IMR-90 (cell line): ENCODE data around the gene FAM117B. TPM values are rescaled to one million over a fixed set of nuclear protein-coding genes. Genes with fewer than 3 reads are reported as not detected.

Experiments used
- ATAC-seq: fragments of 200-7000 bp; cut with Tn5 transposase; 2 replicates; pipeline ENCODE4 v1.9.1; 2020; ENCODE audit warnings: low read depth, mild to moderate bottlenecking, moderate library complexity
- BruUV-seq: library from RNA; stranded (reverse); fragments of 400-500 nt; replicated peaks from 2 replicates; lab custom pipeline; 2021; lab: Mats Ljungman, UMichigan
- CTCF ChIA-PET: fragments of 300-600 bp; formaldehyde crosslinking; extraction: SDS; loops from one replicate; lab custom pipeline; 2021; ENCODE audit warnings: antibody characterized with exemption; lab: Yijun Ruan, JAX
- POLR2A ChIA-PET: fragments of 300-600 bp; sonication (Branson Sonifier 250); formaldehyde crosslinking; loops from one replicate; lab custom pipeline; 2022; ENCODE audit warnings: antibody characterized with exemption; ENCODE audit not compliant: unreplicated experiment; lab: Charles Lee
- DNase-seq: peaks from one replicate; pipeline ENCODE4 v3.0.0; 2013
- H2AFZ ChIP-seq: replicated peaks from 2 replicates; pipeline ENCODE3; 2013; ENCODE audit warnings: low read length, mild to moderate bottlenecking; ENCODE audit not compliant: poor library complexity
- H2AK5ac ChIP-seq: 2 replicates; pipeline ENCODE4 v1.6.1; 2013; ENCODE audit warnings: low read depth, low read length, inconsistent platforms
- H2AK9ac ChIP-seq: replicated peaks from 2 replicates; pipeline ENCODE3; 2013; ENCODE audit warnings: mild to moderate bottlenecking, low read depth, low read length, moderate library complexity; ENCODE audit not compliant: poor library complexity
- H2BK120ac ChIP-seq: 2 replicates; pipeline ENCODE4 v1.6.1; 2013; ENCODE audit warnings: low read depth, low read length, inconsistent platforms
- H2BK15ac ChIP-seq: 3 replicates; pipeline ENCODE4 v1.6.1; 2013; ENCODE audit warnings: low read depth, low read length, inconsistent platforms
- H2BK20ac ChIP-seq: 2 replicates; pipeline ENCODE4 v1.6.1; 2013; ENCODE audit warnings: low read depth, mild to moderate bottlenecking, inconsistent platforms, low read length, moderate library complexity
- H2BK5ac ChIP-seq: 2 replicates; pipeline ENCODE4 v1.6.1; 2013; ENCODE audit warnings: mild to moderate bottlenecking, low read depth, low read length, inconsistent platforms; ENCODE audit not compliant: poor library complexity, severe bottlenecking
- H3K14ac ChIP-seq: replicated peaks from 2 replicates; pipeline ENCODE4 v1.6.1; 2013; ENCODE audit warnings: low read depth, low read length, inconsistent platforms
- H3K18ac ChIP-seq: 2 replicates; pipeline ENCODE4 v1.6.1; 2013; ENCODE audit warnings: low read depth, low read length, control low read depth
- H3K23ac ChIP-seq: 2 replicates; pipeline ENCODE4 v1.6.1; 2013; ENCODE audit warnings: low read depth, low read length, inconsistent platforms
- H3K27ac ChIP-seq: 2 replicates; pipeline ENCODE4 v1.5.1; 2013; ENCODE audit warnings: mild to moderate bottlenecking, control low read depth, low read length; ENCODE audit not compliant: insufficient read depth
- H3K27me3 ChIP-seq: 2 replicates; pipeline ENCODE4 v1.6.1; 2013; ENCODE audit warnings: low read length; ENCODE audit not compliant: control insufficient read depth, insufficient read depth
- H3K36me3 ChIP-seq: 2 replicates; pipeline ENCODE4 v1.6.1; 2013; ENCODE audit warnings: low read length, mixed read lengths; ENCODE audit not compliant: control insufficient read depth, insufficient read depth
- H3K4ac ChIP-seq: 2 replicates; pipeline ENCODE4 v1.6.1; 2013; ENCODE audit warnings: low read depth, low read length, inconsistent platforms
- H3K4me1 ChIP-seq: 2 replicates; pipeline ENCODE4 v1.6.1; 2013; ENCODE audit warnings: low read length, mixed read lengths; ENCODE audit not compliant: control insufficient read depth, insufficient read depth
- H3K4me2 ChIP-seq: 2 replicates; pipeline ENCODE4 v1.6.1; 2013; ENCODE audit warnings: low read depth, mild to moderate bottlenecking, control low read depth, low read length, moderate library complexity
- H3K4me3 ChIP-seq: 2 replicates; pipeline ENCODE4 v1.5.1; 2013; ENCODE audit warnings: low read depth, mild to moderate bottlenecking, control low read depth, low read length, moderate library complexity; ENCODE audit not compliant: insufficient read depth
- H3K56ac ChIP-seq: 2 replicates; pipeline ENCODE4 v1.6.1; 2013; ENCODE audit warnings: low read length, inconsistent platforms; ENCODE audit not compliant: insufficient read depth; ENCODE audit errors: extremely low read depth
- H3K79me1 ChIP-seq, 2 experiments: 2 replicates each; pipeline ENCODE4 v1.6.1; 2013; ENCODE audit warnings: low read length in 2 of 2, inconsistent platforms in 1 of 2, low read depth in 1 of 2
- H3K9ac ChIP-seq: 2 replicates; pipeline ENCODE4 v1.6.1; 2013; ENCODE audit warnings: low read depth, low read length, control low read depth
- H3K9me1 ChIP-seq: 2 replicates; pipeline ENCODE4 v1.6.1; 2013; ENCODE audit warnings: low read length, inconsistent platforms; ENCODE audit not compliant: insufficient read depth
- H3K9me3 ChIP-seq: 2 replicates; pipeline ENCODE4 v1.6.1; 2013; ENCODE audit warnings: low read length; ENCODE audit not compliant: control insufficient read depth, insufficient read depth
- H4K20me1 ChIP-seq: 2 replicates; pipeline ENCODE4 v1.6.1; 2013; ENCODE audit warnings: low read length, inconsistent platforms; ENCODE audit not compliant: insufficient read depth
- H4K5ac ChIP-seq: 2 replicates; pipeline ENCODE4 v1.6.1; 2013; ENCODE audit warnings: mild to moderate bottlenecking, low read depth, low read length, control low read depth
- H4K8ac ChIP-seq, 2 experiments: 2 replicates each; pipeline ENCODE4 v1.6.1; 2013; ENCODE audit warnings: low read depth in 2 of 2, low read length in 2 of 2, control low read depth in 1 of 2, inconsistent platforms in 1 of 2
- H4K91ac ChIP-seq: 2 replicates; pipeline ENCODE4 v1.6.1; 2013; ENCODE audit warnings: low read depth, low read length, inconsistent platforms; ENCODE audit not compliant: insufficient read depth
- BHLHE40 ChIP-seq: fragments of 150-350 bp; IDR thresholded peaks from 2 replicates; pipeline ENCODE4 v1.6.1; 2016; ENCODE audit warnings: mild to moderate bottlenecking, low read depth, low read length
- CEBPB ChIP-seq: IDR thresholded peaks from 2 replicates; pipeline ENCODE4 v1.6.1; 2012; ENCODE audit warnings: low read depth, low read length, improper control_type of control experiment
- CHD1 ChIP-seq: IDR thresholded peaks from 2 replicates; pipeline ENCODE4 v1.6.1; 2012; ENCODE audit warnings: low read depth, low read length, improper control_type of control experiment
- CTCF ChIP-seq: conservative IDR thresholded peaks from 2 replicates; pipeline ENCODE4 v1.5.1; 2012; ENCODE audit warnings: mild to moderate bottlenecking, low read depth, low read length, improper control_type of control experiment
- ELK1 ChIP-seq: fragments of 150-350 bp; IDR thresholded peaks from 2 replicates; pipeline ENCODE4 v1.6.1; 2016; ENCODE audit warnings: low read depth, mild to moderate bottlenecking, low read length, moderate library complexity, borderline replicate concordance
- FOS ChIP-seq: fragments of 150-350 bp; IDR thresholded peaks from 2 replicates; pipeline ENCODE4 v1.6.1; 2016; ENCODE audit warnings: low read depth, low read length
- MAFK ChIP-seq: IDR thresholded peaks from 2 replicates; pipeline ENCODE4 v1.6.1; 2012; ENCODE audit warnings: low read depth, low read length, improper control_type of control experiment
- MAZ ChIP-seq: IDR thresholded peaks from 2 replicates; pipeline ENCODE4 v1.6.1; 2012; ENCODE audit warnings: low read depth, mild to moderate bottlenecking, low read length, improper control_type of control experiment, moderate library complexity, borderline replicate concordance
- MXI1 ChIP-seq: IDR thresholded peaks from 2 replicates; pipeline ENCODE4 v1.6.1; 2012; ENCODE audit warnings: low read depth, mild to moderate bottlenecking, low read length, moderate library complexity, borderline replicate concordance
- NFE2L2 ChIP-seq: fragments of 150-350 bp; IDR thresholded peaks from 2 replicates; pipeline ENCODE4 v1.6.1; 2016; ENCODE audit warnings: low read depth, mild to moderate bottlenecking, low read length
- POLR2A ChIP-seq: IDR thresholded peaks from 2 replicates; pipeline ENCODE4 v1.6.1; 2012; ENCODE audit warnings: mild to moderate bottlenecking, low read depth, low read length
- RAD21 ChIP-seq: IDR thresholded peaks from 2 replicates; pipeline ENCODE4 v1.6.1; 2012; ENCODE audit warnings: low read length, improper control_type of control experiment
- RCOR1 ChIP-seq: IDR thresholded peaks from 2 replicates; pipeline ENCODE4 v1.6.1; 2012; ENCODE audit warnings: mild to moderate bottlenecking, low read length, improper control_type of control experiment; ENCODE audit not compliant: insufficient replicate concordance
- RFX5 ChIP-seq: IDR thresholded peaks from 2 replicates; pipeline ENCODE4 v1.8.0; 2012; ENCODE audit warnings: low read depth, mild to moderate bottlenecking, low read length, moderate library complexity
- SMC3 ChIP-seq: fragments of 150-350 bp; IDR thresholded peaks from 2 replicates; pipeline ENCODE4 v1.6.1; 2016; ENCODE audit warnings: low read depth, mild to moderate bottlenecking, antibody characterized with exemption, low read length, moderate library complexity
- USF2 ChIP-seq: fragments of 150-350 bp; IDR thresholded peaks from 2 replicates; pipeline ENCODE4 v1.6.1; 2017; ENCODE audit warnings: mild to moderate bottlenecking, antibody characterized with exemption, low read length, low read depth
- WGBS, 2 experiments: methylation state at CpG; one replicate each; pipeline versions ENCODE4 v1.1.5 to v1.1.7; 2013; ENCODE audit warnings: missing lambda C conversion rate in 2 of 2; ENCODE audit not compliant: insufficient read length in 1 of 2; ENCODE audit errors: extremely low coverage in 2 of 2; 5-methylcytosine and 5-hydroxymethylcytosine counted together
- dilution Hi-C: fragments of 300-500 bp; cut with HindIII; formaldehyde crosslinking; loops from one replicate; pipeline ENCODE4 v1.14.3; 2018; ENCODE audit warnings: low sequenced_read_pairs; ENCODE audit not compliant: unreplicated experiment
- in situ Hi-C: fragments of 300-500 bp; cut with MboI; formaldehyde crosslinking; loops from 3 replicates; pipeline ENCODE4 v1.14.3; 2019; ENCODE audit warnings: low sequenced_read_pairs, inconsistent platforms, mixed read lengths
- intact Hi-C: fragments of 100-400 bp; cut with micrococcal nuclease; formaldehyde crosslinking; loops from 2 replicates; pipeline ENCODE4 v1.10.0; 2022
- polyA plus RNA-seq, 3 experiments: library from polyadenylated mRNA; depleted of rRNA; stranded (reverse); fragments of >200 nt; gene quantifications; 2 replicates each; pipeline ENCODE4 v1.2.3, GENCODE V29; 2012; ENCODE audit warnings: low replicate concordance in 1 of 3
- total RNA-seq: library from RNA; depleted of rRNA; stranded (reverse); fragments of >200 nt; gene quantifications from 2 replicates; pipeline ENCODE4 v1.2.3, GENCODE V29; 2012

Gene FAM117B
- total and polyA plus RNA-seq, 2 of the 4 experiments (the other 2 are of a cell fraction): 0.54 to 0.79 TPM

- no peak overlapping the region for H3K9ac ChIP-seq
- H4K20me1 ChIP-seq: no peaks in the 10 kb centered on the region
- no peak overlapping the region for H2BK15ac ChIP-seq
- no peaks in the 10 kb centered on the region for H3K79me1 ChIP-seq
- in situ Hi-C loops (no loop called here), intact Hi-C loops (no loop called here), dilution Hi-C loops (no loop called here)
- H3K56ac ChIP-seq: no peak overlapping the region
- POLR2A ChIA-PET: no interaction called here
- no peak overlapping the region for H2AK5ac ChIP-seq
- no peak overlapping the region for H3K4me2 ChIP-seq
- H3K23ac ChIP-seq: no peak overlapping the region
- ATAC-seq: no peak
- H3K36me3 ChIP-seq: no peaks in the 10 kb centered on the region
- no TSS peak for BruUV-seq
- WGBS, 2 experiments: no CpG with 5 or more reads among the region's 3 CpGs
- no peak overlapping the region for H3K27ac ChIP-seq
- no peak overlapping the region for H3K14ac ChIP-seq
- no peaks in the 10 kb centered on the region for H3K9me1 ChIP-seq
- H2BK20ac ChIP-seq: no peak overlapping the region
- H3K27me3 ChIP-seq: no peaks in the 10 kb centered on the region
- no peak overlapping the region for H4K8ac ChIP-seq
- no peak overlapping the region for H2AK9ac ChIP-seq
- no peaks in the 10 kb centered on the region for H3K4me1 ChIP-seq
- no peak overlapping the region for H2BK5ac ChIP-seq
- no peak overlapping the region for H2BK120ac ChIP-seq
- no peak for DNase-seq
- H3K18ac ChIP-seq: no peak overlapping the region
- H4K5ac ChIP-seq: no peak overlapping the region
- H4K91ac ChIP-seq: no peak overlapping the region
- peaks cover 5% of the 10 kb centered on the region; the same call in 1 of the 2 replicates for H3K9me3 ChIP-seq
- CTCF ChIA-PET: no interaction called here
- H3K4me3 ChIP-seq: no peak overlapping the region
- TF ChIP-seq RCOR1 (no peak), CHD1 (no peak), RAD21 (no peak), ELK1 (no peak), MAZ (no peak), FOS (no peak), MXI1 (no peak), USF2 (no peak), NFE2L2 (no peak), POLR2A (no peak), RFX5 (no peak), MAFK (no peak), SMC3 (no peak), CEBPB (no peak), BHLHE40 (no peak), CTCF (no peak)
- H3K4ac ChIP-seq: no peak overlapping the region
- H2AFZ ChIP-seq: no peak overlapping the region
Observed at GRCh38 chr2:202679980-202680379, 45.2 kb downstream of the FAM117B start.
